HCT116 (cell line): ENCODE results near the gene RIBC2. TPM values are rescaled to one million over a fixed set of nuclear protein-coding genes. Genes with fewer than 3 reads are reported as not detected.

Experiments used
- ATAC-seq: fragments of 200-7000 bp; cut with Tn5 transposase; 2 replicates; pipeline ENCODE4 v1.9.1; 2020; ENCODE audit warnings: mild to moderate bottlenecking, moderate library complexity
- BruUV-seq: library from RNA; stranded (reverse); fragments of 400-500 nt; replicated peaks from 2 replicates; lab custom pipeline; 2021; lab: Mats Ljungman, UMichigan
- CTCF ChIA-PET: fragments of 300-600 bp; sonication (Branson Sonifier 250); formaldehyde crosslinking; loops from one replicate; lab custom pipeline; 2021; ENCODE audit warnings: antibody characterized with exemption; lab: Charles Lee
- POLR2A ChIA-PET: fragments of 300-600, 350-600 bp; sonication (Branson Sonifier 250); formaldehyde crosslinking; loops from one replicate; lab custom pipeline; 2021; ENCODE audit warnings: antibody characterized with exemption; lab: Charles Lee
- RAD21 ChIA-PET, 2 experiments: fragments of 300-600 bp; sonication (Branson Sonifier 250); formaldehyde crosslinking; loops; one replicate each; lab custom pipeline; 2023; ENCODE audit warnings: low total read pairs in 2 of 2; ENCODE audit not compliant: uncharacterized antibody in 2 of 2, unreplicated experiment in 2 of 2, low non-redundant PET in 1 of 2; lab: Charles Lee
- DNase-seq: peaks from one replicate; pipeline ENCODE4 v3.0.0-alpha.2; 2010; ENCODE audit warnings: low read depth, low spot score
- H2AFZ ChIP-seq: fragments of 200-600 bp; shearing (Covaris generic), sonication (generic); 2 replicates; pipeline ENCODE4 v1.6.1; 2017; ENCODE audit warnings: low read depth, mixed run types, mixed read lengths, antibody characterized with exemption, low read length; ENCODE audit not compliant: poor library complexity, severe bottlenecking
- H3K27ac ChIP-seq: 2 replicates; pipeline ENCODE4 v1.5.1; 2012; ENCODE audit warnings: low read depth, low read length
- H3K27me3 ChIP-seq: fragments of 200-600 bp; sonication (generic); 2 replicates; pipeline ENCODE4 v1.6.1; 2016; ENCODE audit warnings: mixed run types, low read length, mixed read lengths; ENCODE audit not compliant: insufficient read depth
- H3K36me3 ChIP-seq, 2 experiments: fragments of 200-500 bp in 1 of 2; fragments of 200-600 bp in 1 of 2; sonication (Bioruptor generic) in 1 of 2; sonication (generic) in 1 of 2; 2 replicates each; pipeline versions ENCODE4 v1.5.1 to v1.6.1; 2014 to 2016; ENCODE audit warnings: low read length in 2 of 2, inconsistent platforms in 1 of 2, mixed read lengths in 1 of 2, mixed run types in 1 of 2; ENCODE audit not compliant: insufficient read depth in 2 of 2, control insufficient read depth in 1 of 2
- H3K4me1 ChIP-seq, 2 experiments: fragments of 200-600 bp in 1 of 2; sonication (generic) in 1 of 2; 2 replicates each; pipeline versions ENCODE4 v1.5.1 to v1.6.1; 2012 to 2017; ENCODE audit warnings: low read length in 2 of 2, inconsistent platforms in 1 of 2, mild to moderate bottlenecking in 1 of 2, mixed read lengths in 1 of 2, mixed run types in 1 of 2, moderate library complexity in 1 of 2; ENCODE audit not compliant: insufficient read depth in 2 of 2, control insufficient read depth in 1 of 2
- H3K4me2 ChIP-seq: fragments of 200-600 bp; sonication (generic); 2 replicates; pipeline ENCODE4 v1.6.1; 2017; ENCODE audit warnings: mixed run types, low read length, mixed read lengths
- H3K4me3 ChIP-seq, 2 experiments: fragments of 200-600 bp in 1 of 2; sonication (generic) in 1 of 2; replicated peaks in 1 of 2; 2 replicates each; pipeline ENCODE4 v1.5.1; 2011 to 2016; ENCODE audit warnings: low read length in 2 of 2, control low read depth in 1 of 2, low read depth in 1 of 2, mild to moderate bottlenecking in 1 of 2, mixed read lengths in 1 of 2, mixed run types in 1 of 2
- H3K79me2 ChIP-seq: fragments of 200-600 bp; sonication (generic); 2 replicates; pipeline ENCODE4 v1.6.1; 2017; ENCODE audit warnings: mild to moderate bottlenecking, mixed run types, low read length, moderate library complexity, mixed read lengths; ENCODE audit not compliant: insufficient read depth
- H3K9ac ChIP-seq: fragments of 200-600 bp; sonication (generic); 2 replicates; pipeline ENCODE4 v1.6.1; 2016; ENCODE audit warnings: low read length, mixed read lengths
- H3K9me2 ChIP-seq: fragments of 200-600 bp; sonication (generic), shearing (Covaris generic); 2 replicates; pipeline ENCODE4 v1.6.1; 2017; ENCODE audit warnings: mixed run types, mild to moderate bottlenecking, moderate library complexity; ENCODE audit not compliant: insufficient read depth
- H3K9me3 ChIP-seq, 2 experiments: fragments of 200-500 bp in 1 of 2; fragments of 200-600 bp in 1 of 2; sonication (Bioruptor generic) in 1 of 2; sonication (generic) in 1 of 2; 2 replicates each; pipeline ENCODE4 v1.6.1; 2014 to 2017; ENCODE audit warnings: low read length in 2 of 2, mixed read lengths in 2 of 2, inconsistent platforms in 1 of 2, low read depth in 1 of 2, mild to moderate bottlenecking in 1 of 2, mixed run types in 1 of 2, moderate library complexity in 1 of 2; ENCODE audit not compliant: control insufficient read depth in 1 of 2, insufficient read depth in 1 of 2
- H4K20me1 ChIP-seq: fragments of 200-600 bp; sonication (generic), shearing (Covaris generic); 2 replicates; pipeline ENCODE4 v1.6.1; 2017; ENCODE audit warnings: mixed run types, mild to moderate bottlenecking, moderate library complexity; ENCODE audit not compliant: insufficient read depth
- EZH2 ChIP-seq: fragments of 200-600 bp; sonication (generic); IDR thresholded peaks from 2 replicates; pipeline ENCODE4 v1.6.1; 2017; ENCODE audit warnings: antibody characterized with exemption, mixed run types
- RAD21 ChIP-seq: IDR thresholded peaks from 2 replicates; pipeline ENCODE4 v1.6.1; 2012; ENCODE audit warnings: low read depth, mild to moderate bottlenecking
- REST ChIP-seq: IDR thresholded peaks from 2 replicates; pipeline ENCODE4 v1.6.1; 2012; ENCODE audit warnings: low read depth
- TCF7L2 ChIP-seq: IDR thresholded peaks from 2 replicates; pipeline ENCODE4 v1.7.0; 2011; ENCODE audit warnings: borderline replicate concordance, inconsistent platforms; ENCODE audit not compliant: insufficient read depth, insufficient read length; ENCODE audit errors: extremely low read depth
- ZBTB33 ChIP-seq: IDR thresholded peaks from 2 replicates; pipeline ENCODE4 v1.6.1; 2011; ENCODE audit warnings: mild to moderate bottlenecking, low read length, moderate library complexity; ENCODE audit not compliant: insufficient replicate concordance; ENCODE audit errors: extremely low read depth
- intact Hi-C: fragments of 100-400 bp; cut with micrococcal nuclease; formaldehyde crosslinking; loops from 2 replicates; pipeline ENCODE4 v1.10.0; 2022
- total RNA-seq: library from RNA; stranded (reverse); gene quantifications from one replicate; pipeline ENCODE4 v1.2.1, GENCODE V29; 2021; ENCODE audit not compliant: unreplicated experiment

RIBC2 gene
- total RNA-seq, 1 experiment from 2014 or later, result 8.3 TPM

- ChIA-PET POLR2A (no interaction called here), RAD21 (interaction anchor here in 1 of 2 experiments (0.6 kb wide), 1 partner anchor 648 kb away, joined by 3 read pairs; the partner anchor contains the start of gene ARHGAP8), CTCF (no interaction called here)
- H3K9me2 ChIP-seq, result no peaks in the 10 kb centered on the region
- TF ChIP-seq RAD21 (no peak), ZBTB33 (no peak)
- no peak overlapping the region for H2AFZ ChIP-seq
- no TSS peak for BruUV-seq
- H3K79me2 ChIP-seq, result no peaks in the 10 kb centered on the region
- H3K27me3 ChIP-seq, result no peaks in the 10 kb centered on the region
- intact Hi-C loops, result no loop called here
- no peak overlapping the region for H3K9ac ChIP-seq
- no peaks in the 10 kb centered on the region for H3K36me3 ChIP-seq
- ATAC-seq (no peak), DNase-seq (no peak)
- H3K4me3 ChIP-seq, result no peak overlapping the region
- H4K20me1 ChIP-seq, result no peaks in the 10 kb centered on the region
- H3K4me1 ChIP-seq, result no peaks in the 10 kb centered on the region
- no peak overlapping the region for H3K4me2 ChIP-seq
- H3K9me3 ChIP-seq, result no peaks in the 10 kb centered on the region
- no peak overlapping the region for H3K27ac ChIP-seq
These were observed 13.6 kb upstream of the RIBC2 start for GRCh38 chr22:45399712-45400445.

- intact Hi-C loops, result no loop called here
- H3K9me2 ChIP-seq, result no peaks in the 10 kb centered on the region
- CTCF ChIA-PET, result no interaction called here
These were observed 11.0 kb upstream of the RIBC2 start for GRCh38 chr22:45402466-45402985.

More at GRCh38 chr22:45402466-45402985, 11.0 kb upstream of the RIBC2 start:
- Histone ChIP-seq H3K79me2 (no peaks in the 10 kb centered on the region), H3K9ac (no peak overlapping the region), H3K36me3 (no peaks in the 10 kb centered on the region), H3K4me1 (no peaks in the 10 kb centered on the region), H2AFZ (no peak overlapping the region), H3K4me3 (no peak overlapping the region), H3K4me2 (no peak overlapping the region), H3K9me3 (no peaks in the 10 kb centered on the region), H3K27me3 (no peaks in the 10 kb centered on the region), H3K27ac (no peak overlapping the region), H4K20me1 (no peaks in the 10 kb centered on the region)
- DNase-seq (no peak), ATAC-seq (no peak)
- BruUV-seq, result no TSS peak
- ChIA-PET POLR2A (no interaction called here), RAD21 (no interaction called here)
- TF ChIP-seq EZH2 (no peak), REST (no peak), TCF7L2 (no peak)
